GM23338 (cell line): Measurements from ENCODE around the gene PRR35. TPM values are rescaled to one million over a fixed set of nuclear protein-coding genes. Genes with fewer than 3 reads are reported as not detected.

Experiments
- ATAC-seq: fragments of 200-7000 bp; cut with Tn5 transposase; 3 replicates; pipeline ENCODE4 v1.9.1; 2020
- DNase-seq: peaks from one replicate; pipeline ENCODE4 v3.0.0-alpha.2; 2015; ENCODE audit warnings: low spot score
- H2AFZ ChIP-seq: fragments of 200-600 bp; sonication (generic); 2 replicates; pipeline ENCODE4 v1.8.0; 2016; ENCODE audit warnings: antibody characterized with exemption, mild to moderate bottlenecking, moderate library complexity
- H3F3A ChIP-seq: fragments of 200-600 bp; sonication (generic); replicated peaks from 2 replicates; pipeline ENCODE4 v1.8.0; 2017; ENCODE audit warnings: antibody characterized with exemption, mixed run types, low read depth
- H3K27ac ChIP-seq: fragments of 200-600 bp; sonication (generic); 2 replicates; pipeline ENCODE4 v1.6.1; 2016; ENCODE audit warnings: low read depth
- H3K27me3 ChIP-seq: fragments of 200-600 bp; sonication (generic); 2 replicates; pipeline ENCODE4 v1.8.0; 2016; ENCODE audit warnings: mild to moderate bottlenecking, mixed run types, moderate library complexity; ENCODE audit not compliant: insufficient read depth
- H3K36me3 ChIP-seq: fragments of 200-600 bp; sonication (generic); 2 replicates; pipeline ENCODE4 v1.8.0; 2016; ENCODE audit warnings: mild to moderate bottlenecking; ENCODE audit not compliant: insufficient read depth
- H3K4me1 ChIP-seq: fragments of 200-600 bp; sonication (generic); 2 replicates; pipeline ENCODE4 v1.8.0; 2016; ENCODE audit warnings: mild to moderate bottlenecking, moderate library complexity; ENCODE audit not compliant: insufficient read depth
- H3K4me2 ChIP-seq: fragments of 200-600 bp; sonication (generic); 2 replicates; pipeline ENCODE4 v1.7.1; 2017; ENCODE audit warnings: mixed run types
- H3K4me3 ChIP-seq: fragments of 200-600 bp; sonication (generic); 2 replicates; pipeline ENCODE4 v1.6.1; 2016; ENCODE audit warnings: mixed run types
- H3K79me2 ChIP-seq: fragments of 200-600 bp; sonication (generic); replicated peaks from 2 replicates; pipeline ENCODE4 v1.8.0; 2017; ENCODE audit warnings: mild to moderate bottlenecking; ENCODE audit not compliant: insufficient read depth
- H3K9me2 ChIP-seq: fragments of 200-600 bp; sonication (generic); 2 replicates; pipeline ENCODE4 v1.8.0; 2017; ENCODE audit not compliant: insufficient read depth
- H4K20me1 ChIP-seq: fragments of 200-600 bp; sonication (generic); replicated peaks from 2 replicates; pipeline ENCODE4 v1.8.0; 2017; ENCODE audit warnings: mild to moderate bottlenecking; ENCODE audit not compliant: insufficient read depth
- H3K27ac Mint-ChIP-seq: 2 replicates; pipeline ENCODE4 v1.8.0; 2020; ENCODE audit warnings: inconsistent platforms, mild to moderate bottlenecking, moderate library complexity, mixed read lengths
- H3K27me3 Mint-ChIP-seq: 3 replicates; pipeline ENCODE4 v1.8.0; 2022; ENCODE audit warnings: low read depth, mild to moderate bottlenecking, moderate library complexity, mixed read lengths, inconsistent platforms; ENCODE audit not compliant: insufficient read depth, poor library complexity
- H3K36me3 Mint-ChIP-seq: 3 replicates; pipeline ENCODE4 v1.8.0; 2021; ENCODE audit warnings: low read depth, mild to moderate bottlenecking, inconsistent platforms, moderate library complexity, mixed read lengths
- H3K4me1 Mint-ChIP-seq: 3 replicates; pipeline ENCODE4 v1.8.0; 2020; ENCODE audit warnings: mild to moderate bottlenecking, inconsistent platforms, mixed read lengths
- H3K4me3 Mint-ChIP-seq: 3 replicates; pipeline ENCODE4 v1.8.0; 2021; ENCODE audit warnings: moderate library complexity, mild to moderate bottlenecking, inconsistent platforms, mixed read lengths
- H3K9me3 Mint-ChIP-seq: 3 replicates; pipeline ENCODE4 v1.8.0; 2020; ENCODE audit warnings: moderate library complexity, mild to moderate bottlenecking, inconsistent platforms, mixed read lengths
- CREB1 ChIP-seq: fragments of 250-450 bp; sonication (Bioruptor Pico); IDR thresholded peaks from 2 replicates; pipeline ENCODE4 v1.5.0; 2020; ENCODE audit warnings: low read depth, mild to moderate bottlenecking, moderate library complexity
- EZH2 ChIP-seq: fragments of 200-600 bp; sonication (generic); IDR thresholded peaks from one replicate; pipeline ENCODE4 v1.8.0; 2017; ENCODE audit warnings: antibody characterized with exemption, mild to moderate bottlenecking, low read depth; ENCODE audit not compliant: unreplicated experiment
- EZH2phosphoT487 ChIP-seq: fragments of 200-600 bp; sonication (generic); IDR thresholded peaks from one replicate; pipeline ENCODE4 v1.8.1; 2018; ENCODE audit warnings: antibody characterized with exemption; ENCODE audit not compliant: unreplicated experiment
- JUNB ChIP-seq: IDR thresholded peaks from one replicate; pipeline ENCODE4 v1.6.1; 2016; ENCODE audit warnings: antibody characterized with exemption; ENCODE audit not compliant: unreplicated experiment
- POLR2AphosphoS5 ChIP-seq: IDR thresholded peaks from 2 replicates; pipeline ENCODE4 v1.6.1; 2016; ENCODE audit warnings: antibody characterized with exemption, low read depth
- ZNF331 ChIP-seq: fragments of 250-450 bp; sonication (Bioruptor Pico); IDR thresholded peaks from 2 replicates; pipeline ENCODE4 v1.5.0; 2020; ENCODE audit warnings: low read depth, mild to moderate bottlenecking, moderate library complexity
- polyA plus RNA-seq: library from polyadenylated mRNA; unstranded; fragments of >200 nt; fragmentation: Nextera tagmentation; extraction: Ambion mirVana; gene quantifications from 2 replicates; pipeline ENCODE4 v1.2.1, GENCODE V29; 2016
- total RNA-seq: library from RNA; depleted of rRNA; stranded (reverse); fragments of >200 nt; shearing (Covaris generic); gene quantifications from 2 replicates; pipeline ENCODE4 v1.2.3, GENCODE V29; 2014
- TF ChIP-seq, protein P1 (sequence below): fragments of 250-450 bp; sonication (Bioruptor Pico); IDR thresholded peaks from 2 replicates; pipeline ENCODE4 v1.5.0; 2020; ENCODE audit warnings: mild to moderate bottlenecking, moderate library complexity
- TF ChIP-seq, protein P2 (sequence below): IDR thresholded peaks from 2 replicates; pipeline ENCODE4 v1.6.1; 2016; ENCODE audit warnings: antibody characterized with exemption
- TF ChIP-seq, protein P3 (sequence below), 2 experiments: fragments of 200-600 bp in 1 of 2; sonication (generic) in 1 of 2; conservative IDR thresholded peaks; 2 replicates each; pipeline versions ENCODE4 v1.5.1 to v1.6.1; 2016 to 2017; ENCODE audit warnings: antibody characterized with exemption in 2 of 2, low read depth in 2 of 2, mild to moderate bottlenecking in 2 of 2, moderate library complexity in 1 of 2

Gene PRR35
- total and polyA plus RNA-seq, 2 experiments from 2014 or later = 0.32 to 1.4 TPM

DNA sequence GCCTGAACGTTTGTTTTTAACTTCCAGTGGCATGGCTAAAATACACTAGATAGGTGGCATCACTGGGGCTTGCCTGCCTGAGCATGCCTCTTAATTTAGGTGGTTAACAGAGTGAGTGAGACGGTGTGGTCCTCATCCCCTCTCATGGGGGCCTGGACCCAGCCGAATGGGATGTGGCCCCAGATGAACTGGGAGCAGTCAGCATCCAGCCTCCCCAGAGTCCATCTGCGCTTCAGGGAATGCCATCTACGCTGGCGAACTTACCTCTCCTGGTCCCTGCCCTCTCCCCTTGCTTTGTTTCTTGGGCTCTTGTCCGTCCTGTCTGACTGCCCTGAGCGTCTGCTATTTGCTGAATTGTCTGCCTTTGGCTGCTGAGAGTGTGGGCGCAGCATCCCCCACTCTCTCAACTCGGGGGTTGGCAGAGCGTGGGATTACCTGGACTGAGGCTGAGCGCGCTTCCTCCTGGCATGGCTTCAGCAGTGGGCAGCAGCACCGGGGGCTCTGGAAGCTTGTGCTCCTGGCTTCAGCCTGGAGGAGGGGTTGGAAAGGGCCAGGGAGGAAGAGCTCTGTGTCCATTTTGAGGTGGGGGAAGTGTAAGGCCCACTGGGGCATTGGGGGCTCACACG lies 31.8 kb downstream of the PRR35 start (continued):
- TF ChIP-seq EZH2phosphoT487 (no peak), EZH2 (no peak), JUNB (no peak)
- TF ChIP-seq, protein P1, sequence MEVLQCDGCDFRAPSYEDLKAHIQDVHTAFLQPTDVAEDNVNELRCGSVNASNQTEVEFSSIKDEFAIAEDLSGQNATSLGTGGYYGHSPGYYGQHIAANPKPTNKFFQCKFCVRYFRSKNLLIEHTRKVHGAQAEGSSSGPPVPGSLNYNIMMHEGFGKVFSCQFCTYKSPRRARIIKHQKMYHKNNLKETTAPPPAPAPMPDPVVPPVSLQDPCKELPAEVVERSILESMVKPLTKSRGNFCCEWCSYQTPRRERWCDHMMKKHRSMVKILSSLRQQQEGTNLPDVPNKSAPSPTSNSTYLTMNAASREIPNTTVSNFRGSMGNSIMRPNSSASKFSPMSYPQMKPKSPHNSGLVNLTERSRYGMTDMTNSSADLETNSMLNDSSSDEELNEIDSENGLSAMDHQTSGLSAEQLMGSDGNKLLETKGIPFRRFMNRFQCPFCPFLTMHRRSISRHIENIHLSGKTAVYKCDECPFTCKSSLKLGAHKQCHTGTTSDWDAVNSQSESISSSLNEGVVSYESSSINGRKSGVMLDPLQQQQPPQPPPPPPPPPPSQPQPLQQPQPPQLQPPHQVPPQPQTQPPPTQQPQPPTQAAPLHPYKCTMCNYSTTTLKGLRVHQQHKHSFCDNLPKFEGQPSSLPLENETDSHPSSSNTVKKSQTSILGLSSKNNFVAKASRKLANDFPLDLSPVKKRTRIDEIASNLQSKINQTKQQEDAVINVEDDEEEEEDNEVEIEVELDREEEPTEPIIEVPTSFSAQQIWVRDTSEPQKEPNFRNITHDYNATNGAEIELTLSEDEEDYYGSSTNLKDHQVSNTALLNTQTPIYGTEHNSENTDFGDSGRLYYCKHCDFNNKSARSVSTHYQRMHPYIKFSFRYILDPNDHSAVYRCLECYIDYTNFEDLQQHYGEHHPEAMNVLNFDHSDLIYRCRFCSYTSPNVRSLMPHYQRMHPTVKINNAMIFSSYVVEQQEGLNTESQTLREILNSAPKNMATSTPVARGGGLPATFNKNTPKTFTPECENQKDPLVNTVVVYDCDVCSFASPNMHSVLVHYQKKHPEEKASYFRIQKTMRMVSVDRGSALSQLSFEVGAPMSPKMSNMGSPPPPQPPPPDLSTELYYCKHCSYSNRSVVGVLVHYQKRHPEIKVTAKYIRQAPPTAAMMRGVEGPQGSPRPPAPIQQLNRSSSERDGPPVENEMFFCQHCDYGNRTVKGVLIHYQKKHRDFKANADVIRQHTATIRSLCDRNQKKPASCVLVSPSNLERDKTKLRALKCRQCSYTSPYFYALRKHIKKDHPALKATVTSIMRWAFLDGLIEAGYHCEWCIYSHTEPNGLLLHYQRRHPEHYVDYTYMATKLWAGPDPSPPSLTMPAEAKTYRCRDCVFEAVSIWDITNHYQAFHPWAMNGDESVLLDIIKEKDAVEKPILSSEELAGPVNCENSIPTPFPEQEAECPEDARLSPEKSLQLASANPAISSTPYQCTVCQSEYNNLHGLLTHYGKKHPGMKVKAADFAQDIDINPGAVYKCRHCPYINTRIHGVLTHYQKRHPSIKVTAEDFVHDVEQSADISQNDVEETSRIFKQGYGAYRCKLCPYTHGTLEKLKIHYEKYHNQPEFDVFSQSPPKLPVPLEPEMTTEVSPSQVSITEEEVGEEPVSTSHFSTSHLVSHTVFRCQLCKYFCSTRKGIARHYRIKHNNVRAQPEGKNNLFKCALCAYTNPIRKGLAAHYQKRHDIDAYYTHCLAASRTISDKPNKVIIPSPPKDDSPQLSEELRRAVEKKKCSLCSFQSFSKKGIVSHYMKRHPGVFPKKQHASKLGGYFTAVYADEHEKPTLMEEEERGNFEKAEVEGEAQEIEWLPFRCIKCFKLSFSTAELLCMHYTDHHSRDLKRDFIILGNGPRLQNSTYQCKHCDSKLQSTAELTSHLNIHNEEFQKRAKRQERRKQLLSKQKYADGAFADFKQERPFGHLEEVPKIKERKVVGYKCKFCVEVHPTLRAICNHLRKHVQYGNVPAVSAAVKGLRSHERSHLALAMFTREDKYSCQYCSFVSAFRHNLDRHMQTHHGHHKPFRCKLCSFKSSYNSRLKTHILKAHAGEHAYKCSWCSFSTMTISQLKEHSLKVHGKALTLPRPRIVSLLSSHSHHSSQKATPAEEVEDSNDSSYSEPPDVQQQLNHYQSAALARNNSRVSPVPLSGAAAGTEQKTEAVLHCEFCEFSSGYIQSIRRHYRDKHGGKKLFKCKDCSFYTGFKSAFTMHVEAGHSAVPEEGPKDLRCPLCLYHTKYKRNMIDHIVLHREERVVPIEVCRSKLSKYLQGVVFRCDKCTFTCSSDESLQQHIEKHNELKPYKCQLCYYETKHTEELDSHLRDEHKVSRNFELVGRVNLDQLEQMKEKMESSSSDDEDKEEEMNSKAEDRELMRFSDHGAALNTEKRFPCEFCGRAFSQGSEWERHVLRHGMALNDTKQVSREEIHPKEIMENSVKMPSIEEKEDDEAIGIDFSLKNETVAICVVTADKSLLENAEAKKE (CRISPR knock-in tag) = no peak

DNA sequence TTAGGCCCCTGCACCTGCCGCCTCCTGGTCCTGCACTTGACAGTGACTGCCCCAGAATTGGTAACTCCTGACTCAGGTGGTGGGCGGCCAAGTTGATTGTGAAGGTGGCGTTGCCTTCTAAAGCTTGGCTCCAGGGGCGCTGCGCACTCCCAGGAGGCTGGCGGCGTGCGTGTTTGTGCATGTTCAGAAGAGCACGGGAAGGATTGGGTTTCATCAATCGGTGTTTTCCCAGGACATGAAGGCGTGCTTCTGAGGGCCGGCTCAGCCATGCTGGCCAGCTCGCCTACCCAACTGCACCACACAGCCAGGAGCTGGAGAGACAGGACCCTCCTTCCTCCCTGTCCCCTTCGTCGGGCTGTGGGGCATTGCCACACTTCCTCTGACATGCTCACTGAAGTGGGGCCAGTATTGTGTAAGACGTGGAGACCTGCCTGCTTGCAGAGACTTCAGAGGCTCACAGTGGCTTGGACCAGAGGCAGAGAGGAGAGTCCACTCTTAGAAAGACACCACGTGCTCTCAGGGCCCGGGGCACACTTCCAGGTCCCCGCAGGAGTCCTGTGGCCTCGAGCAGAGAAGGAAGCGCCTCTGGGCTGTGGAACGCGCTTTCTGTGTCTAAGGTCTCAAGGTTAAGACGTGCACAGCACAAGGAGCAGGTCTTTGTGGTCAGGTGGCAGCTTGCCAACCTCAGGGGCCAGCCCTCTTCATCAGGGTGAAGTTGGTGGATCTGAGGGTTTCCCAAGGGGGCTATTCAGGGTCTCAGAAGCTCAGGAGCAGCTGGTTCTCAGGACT lies 32.5 kb downstream of the PRR35 start:
- Histone ChIP-seq H3K4me2 (no peak overlapping the region), H3F3A (peaks cover 5% of the 10 kb centered on the region; the same call in 1 of the 2 replicates), H2AFZ (no peak overlapping the region), H3K4me1 (no peaks in the 10 kb centered on the region), H3K79me2 (peaks cover 36% of the 10 kb centered on the region), H3K27ac (no peak overlapping the region), H3K4me3 (no peak overlapping the region), H4K20me1 (peaks cover 25% of the 10 kb centered on the region), H3K27me3 (peaks cover 5% of the 10 kb centered on the region), H3K36me3 (no peaks in the 10 kb centered on the region), H3K9me2 (no peaks in the 10 kb centered on the region)
- DNase-seq (no peak), ATAC-seq (no peak)
- H3K27ac Mint-ChIP-seq = no peak overlapping the region
- H3K36me3 Mint-ChIP-seq = peaks cover 8% of the 10 kb centered on the region; the same call in 2 of the 3 replicates
- no peak for TF ChIP-seq ZNF331 (CRISPR knock-in tag)
- TF ChIP-seq CREB1 = no peak
- no peak for TF ChIP-seq POLR2AphosphoS5
- TF ChIP-seq, protein P2, sequence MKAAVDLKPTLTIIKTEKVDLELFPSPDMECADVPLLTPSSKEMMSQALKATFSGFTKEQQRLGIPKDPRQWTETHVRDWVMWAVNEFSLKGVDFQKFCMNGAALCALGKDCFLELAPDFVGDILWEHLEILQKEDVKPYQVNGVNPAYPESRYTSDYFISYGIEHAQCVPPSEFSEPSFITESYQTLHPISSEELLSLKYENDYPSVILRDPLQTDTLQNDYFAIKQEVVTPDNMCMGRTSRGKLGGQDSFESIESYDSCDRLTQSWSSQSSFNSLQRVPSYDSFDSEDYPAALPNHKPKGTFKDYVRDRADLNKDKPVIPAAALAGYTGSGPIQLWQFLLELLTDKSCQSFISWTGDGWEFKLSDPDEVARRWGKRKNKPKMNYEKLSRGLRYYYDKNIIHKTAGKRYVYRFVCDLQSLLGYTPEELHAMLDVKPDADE = no peak
- TF ChIP-seq, protein P3, sequence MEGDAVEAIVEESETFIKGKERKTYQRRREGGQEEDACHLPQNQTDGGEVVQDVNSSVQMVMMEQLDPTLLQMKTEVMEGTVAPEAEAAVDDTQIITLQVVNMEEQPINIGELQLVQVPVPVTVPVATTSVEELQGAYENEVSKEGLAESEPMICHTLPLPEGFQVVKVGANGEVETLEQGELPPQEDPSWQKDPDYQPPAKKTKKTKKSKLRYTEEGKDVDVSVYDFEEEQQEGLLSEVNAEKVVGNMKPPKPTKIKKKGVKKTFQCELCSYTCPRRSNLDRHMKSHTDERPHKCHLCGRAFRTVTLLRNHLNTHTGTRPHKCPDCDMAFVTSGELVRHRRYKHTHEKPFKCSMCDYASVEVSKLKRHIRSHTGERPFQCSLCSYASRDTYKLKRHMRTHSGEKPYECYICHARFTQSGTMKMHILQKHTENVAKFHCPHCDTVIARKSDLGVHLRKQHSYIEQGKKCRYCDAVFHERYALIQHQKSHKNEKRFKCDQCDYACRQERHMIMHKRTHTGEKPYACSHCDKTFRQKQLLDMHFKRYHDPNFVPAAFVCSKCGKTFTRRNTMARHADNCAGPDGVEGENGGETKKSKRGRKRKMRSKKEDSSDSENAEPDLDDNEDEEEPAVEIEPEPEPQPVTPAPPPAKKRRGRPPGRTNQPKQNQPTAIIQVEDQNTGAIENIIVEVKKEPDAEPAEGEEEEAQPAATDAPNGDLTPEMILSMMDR (conservative IDR thresholded peaks at IDR 0.05; ENCODE audit: low read depth in 2 of 2) = no peak
- TF ChIP-seq EZH2phosphoT487 = no peak
- H3K4me3 Mint-ChIP-seq = no peak overlapping the region
- H3K4me1 Mint-ChIP-seq = peaks cover 9% of the 10 kb centered on the region
- peaks cover 25% of the 10 kb centered on the region for H3K27me3 Mint-ChIP-seq
- no peaks in the 10 kb centered on the region; the same call in 2 of the 3 replicates for H3K9me3 Mint-ChIP-seq
